HS-5 (cell line): Measurements from ENCODE around the gene HINFP.
"Not testable (repeated sequence)": the region's sequence is repeated elsewhere in the genome, so short reads cannot be mapped to it uniquely, and the experiment has no call there.

ENCODE experiments used
- DNase-seq: peaks from one replicate; pipeline ENCODE4 v3.0.0-alpha.2; 2012; ENCODE audit warnings: low read depth

Gene HINFP

DNA sequence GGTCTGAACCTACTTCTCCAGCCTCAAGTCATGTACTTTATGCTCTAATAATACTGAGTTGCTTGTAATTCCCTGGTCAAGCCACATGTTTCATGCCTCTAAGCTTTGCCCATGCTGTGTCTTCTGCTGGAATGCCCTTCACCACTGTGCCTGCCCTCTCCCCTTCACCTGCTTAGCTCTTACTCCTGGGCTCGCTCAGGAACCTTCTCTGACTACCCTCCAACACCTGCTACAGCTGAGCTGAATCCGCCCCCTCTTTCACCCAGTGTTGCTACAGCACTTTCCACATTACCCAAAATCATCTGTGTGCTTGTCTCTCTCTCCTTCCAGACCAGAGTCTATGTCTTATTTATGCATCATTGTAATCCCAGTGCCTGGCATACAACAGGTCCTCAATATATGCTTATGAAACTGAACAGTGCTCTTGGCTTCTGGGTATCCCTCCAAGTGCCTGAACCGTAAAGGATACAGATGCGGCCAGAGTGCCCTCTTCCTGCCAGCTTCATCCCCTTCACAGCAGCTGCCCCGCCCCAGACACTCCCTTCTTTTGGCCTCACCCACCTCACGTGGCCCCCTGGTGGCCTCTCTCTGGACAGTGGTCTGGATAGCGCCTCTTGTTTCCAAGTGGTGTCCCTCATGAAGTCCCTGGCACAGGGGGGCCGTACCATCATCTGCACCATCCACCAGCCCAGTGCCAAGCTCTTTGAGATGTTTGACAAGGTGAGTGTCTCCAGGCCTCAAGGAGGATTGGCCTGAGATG, 34.5 kb downstream of the HINFP start:
- no peak for DNase-seq

GRCh38 chr11:119156496-119156895, 35.1 kb downstream of the HINFP start:
- DNase-seq: no peak

- no peak for DNase-seq
Measured at GRCh38 chr11:119157063-119157462, 35.7 kb downstream of the HINFP start.

GRCh38 chr11:119158467-119158866, 37.1 kb downstream of the HINFP start:
- DNase-seq: no peak

DNA sequence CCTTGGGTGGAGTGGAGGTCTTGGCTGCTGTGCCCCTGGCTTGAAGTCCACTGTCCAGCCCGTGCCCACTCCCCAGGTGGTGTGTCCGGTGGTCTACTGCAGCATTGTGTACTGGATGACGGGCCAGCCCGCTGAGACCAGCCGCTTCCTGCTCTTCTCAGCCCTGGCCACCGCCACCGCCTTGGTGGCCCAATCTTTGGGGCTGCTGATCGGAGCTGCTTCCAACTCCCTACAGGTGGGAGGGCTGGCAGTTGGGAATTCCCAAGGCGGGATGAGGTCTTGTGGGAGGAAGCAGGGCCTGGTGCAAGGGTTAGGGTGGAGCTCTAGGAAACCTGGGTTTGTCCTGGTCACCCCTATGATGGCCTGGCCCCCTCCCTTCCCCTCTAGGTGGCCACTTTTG, 38.8 kb downstream of the HINFP start:
- DNase-seq: no peak

GRCh38 chr11:119161871-119162270, 40.5 kb downstream of the HINFP start:
- DNase-seq: no peak

DNA sequence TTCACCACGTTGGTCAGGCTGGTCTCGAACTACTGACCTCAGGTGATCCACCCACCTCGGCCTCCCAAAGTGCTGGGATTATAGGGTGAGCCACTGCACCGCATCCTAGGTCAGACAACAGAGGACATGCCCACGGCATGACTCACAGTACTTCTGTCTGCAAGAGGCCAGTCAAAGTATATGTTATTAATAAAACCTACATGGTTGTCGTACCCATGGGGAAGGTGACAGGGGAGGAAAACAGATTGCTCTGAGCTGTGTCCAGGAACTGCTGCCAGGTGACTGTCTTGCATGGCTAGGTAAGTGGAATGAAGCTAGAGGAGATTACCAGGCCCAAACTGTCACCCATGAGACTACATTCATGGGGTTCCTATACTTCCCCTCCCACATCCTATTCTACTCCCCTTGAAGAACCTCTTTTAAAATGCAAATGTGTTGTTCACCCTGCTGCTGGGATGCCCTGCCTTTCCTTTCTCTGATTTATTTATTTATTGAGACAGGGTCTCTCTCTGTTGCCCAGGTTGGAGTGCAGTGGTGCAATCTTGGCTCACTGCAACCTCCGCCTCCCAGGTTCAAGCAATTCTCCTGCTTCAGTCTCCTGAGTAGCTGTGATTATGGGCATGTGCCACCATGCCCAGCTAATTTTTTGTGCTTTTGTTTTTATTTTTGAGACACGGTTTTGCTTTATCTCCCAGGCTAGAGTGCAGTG, 45.1 kb downstream of the HINFP start:
- no peak for DNase-seq

DNA sequence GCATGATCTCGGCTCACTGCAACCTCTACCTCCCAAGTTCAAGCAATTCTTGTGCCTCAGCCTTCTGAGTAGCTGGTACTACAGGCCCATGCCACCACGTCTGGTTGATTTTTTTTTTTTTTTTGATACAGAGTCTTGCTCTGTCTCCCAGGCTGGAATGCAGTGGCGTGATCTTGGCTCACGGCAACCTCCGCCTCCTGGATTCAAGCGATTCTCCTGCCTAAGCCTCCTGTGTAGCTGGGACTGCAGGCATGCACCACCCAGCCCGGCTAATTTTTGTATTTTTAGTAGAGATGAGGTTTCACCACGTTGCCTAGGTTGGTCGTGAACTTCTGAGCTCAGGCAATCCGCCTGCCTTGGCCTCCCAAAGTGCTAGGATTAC, 45.7 kb downstream of the HINFP start:
- not testable (repeated sequence) for DNase-seq

DNA sequence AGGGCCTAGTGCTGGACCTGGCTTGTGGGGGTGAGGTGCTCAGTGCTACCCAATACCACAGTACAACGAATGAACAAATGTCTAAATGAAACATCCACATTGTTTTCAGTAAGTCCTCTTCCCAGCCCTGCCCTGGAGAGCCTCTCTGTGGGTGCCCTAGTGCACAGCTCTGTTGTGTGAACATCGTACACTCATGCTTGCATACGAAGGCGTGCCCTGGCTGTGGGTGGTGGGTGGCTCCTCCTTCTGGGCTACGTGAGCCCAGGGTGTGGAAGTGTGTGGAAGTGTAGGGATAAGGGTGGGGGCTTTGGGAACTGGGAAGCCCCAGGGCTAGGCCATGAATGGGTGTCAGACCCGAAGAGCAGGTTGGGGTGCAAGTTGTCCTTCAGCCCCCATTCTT, 46.6 kb downstream of the HINFP start:
- no peak for DNase-seq

DNA sequence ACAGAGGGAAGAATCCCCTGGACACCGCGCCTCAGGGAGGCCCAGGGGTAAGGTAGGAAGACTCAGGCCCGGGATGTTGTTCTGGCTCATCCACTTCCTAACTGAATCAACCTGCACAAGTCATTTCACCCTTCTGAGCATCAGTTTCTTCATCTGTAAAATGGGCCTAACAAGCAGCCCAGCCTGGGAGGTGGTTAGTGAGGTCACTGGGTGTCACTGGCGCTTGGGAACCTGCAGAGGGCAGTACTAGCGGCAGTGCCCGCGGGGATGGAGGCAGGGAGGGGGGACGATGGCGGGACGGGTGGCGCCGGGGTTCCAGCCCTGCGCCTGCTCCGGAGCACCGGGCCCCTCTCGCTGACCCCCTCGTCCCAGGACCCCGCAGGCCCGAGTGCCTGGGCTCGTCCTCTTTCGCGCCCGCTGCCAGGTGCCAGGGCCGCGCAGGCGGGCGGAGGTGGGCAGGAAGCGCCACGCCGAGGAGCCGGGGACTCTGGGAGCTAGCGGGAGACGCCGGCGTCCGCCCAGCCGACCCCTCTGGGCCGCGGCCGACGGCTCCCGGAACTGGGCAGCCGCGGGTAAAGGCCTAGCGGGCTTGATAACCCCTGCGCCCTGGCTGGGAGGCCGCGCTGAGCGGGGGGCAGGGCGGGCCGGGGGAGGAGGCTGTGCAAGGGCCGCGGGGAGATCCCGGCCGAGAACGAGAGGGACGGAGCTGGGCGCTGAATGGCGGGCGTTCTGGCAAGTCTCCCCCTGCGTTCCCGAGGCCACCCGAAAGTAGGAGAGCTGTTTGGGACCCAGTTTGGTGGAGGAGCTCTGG, 47.3 kb downstream of the HINFP start, which contains the start of gene NLRX1:
Gene NLRX1 (plus strand): TSS at position 255 of the 811 bp plus-strand sequence. CDS start 2,679 bp downstream, outside the sequence.
- peak; percentile 44 for DNase-seq

GRCh38 chr11:119169282-119169719, 47.9 kb downstream of the HINFP start:
- no peak for DNase-seq

- DNase-seq: no peak
Measured at GRCh38 chr11:119172513-119172912, 51.1 kb downstream of the HINFP start.

DNA sequence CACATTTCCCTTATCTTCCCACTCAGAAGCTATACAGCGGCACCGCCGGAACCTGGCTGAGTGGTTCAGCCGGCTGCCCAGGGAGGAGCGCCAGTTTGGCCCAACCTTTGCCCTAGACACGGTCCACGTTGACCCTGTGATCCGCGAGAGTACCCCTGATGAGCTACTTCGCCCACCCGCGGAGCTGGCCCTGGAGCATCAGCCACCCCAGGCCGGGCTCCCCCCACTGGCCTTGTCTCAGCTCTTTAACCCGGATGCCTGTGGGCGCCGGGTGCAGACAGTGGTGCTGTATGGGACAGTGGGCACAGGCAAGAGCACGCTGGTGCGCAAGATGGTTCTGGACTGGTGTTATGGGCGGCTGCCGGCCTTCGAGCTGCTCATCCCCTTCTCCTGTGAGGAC, 52.1 kb downstream of the HINFP start:
- no peak for DNase-seq

DNA sequence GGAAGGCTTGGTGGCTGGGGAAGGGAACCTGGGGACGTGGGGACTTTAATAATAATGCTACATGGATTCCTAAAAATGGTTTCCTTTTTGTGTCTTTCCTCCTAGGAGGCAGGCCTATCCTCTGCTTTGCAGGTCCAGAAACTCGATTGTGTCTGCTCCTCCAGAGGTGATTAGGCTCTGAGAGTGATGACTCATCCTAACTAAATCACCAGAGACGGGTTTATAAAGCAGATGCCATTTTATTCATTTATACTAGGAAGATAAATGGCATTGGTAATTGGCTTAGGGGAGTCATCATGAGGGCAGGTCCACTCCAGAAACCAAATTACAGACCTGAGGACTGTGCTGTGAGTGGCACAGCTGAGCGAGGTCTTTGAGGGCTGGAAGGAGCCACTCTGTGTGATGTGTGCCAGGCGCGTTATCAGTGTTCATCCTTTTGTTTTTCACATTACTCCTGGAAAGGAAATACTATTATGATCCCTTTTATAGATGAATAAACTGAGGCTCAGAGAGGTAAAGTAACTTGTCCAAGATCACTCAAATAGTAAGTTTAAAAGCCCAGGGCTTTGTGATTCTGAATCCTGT, 54.2 kb downstream of the HINFP start:
- no peak for DNase-seq

GRCh38 chr11:119178166-119178680, 56.8 kb downstream of the HINFP start:
- DNase-seq: no peak

DNA sequence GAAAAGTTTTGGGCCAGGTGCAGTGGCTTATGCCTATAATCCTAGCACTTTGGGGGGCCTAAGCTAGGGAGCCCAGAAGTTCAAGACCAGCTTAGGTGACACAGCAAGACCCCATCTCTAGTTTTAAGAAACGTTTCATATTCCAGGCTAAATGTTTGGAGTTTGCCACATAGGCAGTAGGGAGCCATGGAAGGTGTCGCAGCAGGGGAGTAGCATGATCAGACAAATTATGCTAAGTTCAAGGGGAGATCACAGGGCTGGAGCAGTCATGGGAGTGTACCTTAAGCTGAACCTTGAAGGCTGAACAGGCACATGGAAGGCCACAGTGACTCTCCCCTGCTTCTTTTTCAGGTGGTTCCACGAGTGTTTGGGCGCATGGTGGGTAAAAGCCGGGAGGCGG, 58.0 kb downstream of the HINFP start:
- DNase-seq: no peak

DNA sequence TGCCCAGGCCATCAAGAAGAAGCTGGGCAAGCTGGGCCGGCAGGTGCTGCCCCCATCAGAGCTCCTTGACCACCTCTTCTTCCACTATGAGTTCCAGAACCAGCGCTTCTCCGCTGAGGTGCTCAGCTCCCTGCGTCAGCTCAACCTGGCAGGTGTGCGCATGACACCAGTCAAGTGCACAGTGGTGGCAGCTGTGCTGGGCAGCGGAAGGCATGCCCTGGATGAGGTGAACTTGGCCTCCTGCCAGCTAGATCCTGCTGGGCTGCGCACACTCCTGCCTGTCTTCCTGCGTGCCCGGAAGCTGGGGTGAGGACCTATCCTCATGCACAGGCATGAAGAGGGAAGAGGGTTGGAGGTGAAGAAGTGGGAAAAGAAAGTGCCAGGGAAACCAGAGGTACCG, 58.6 kb downstream of the HINFP start:
- DNase-seq: no peak

DNA sequence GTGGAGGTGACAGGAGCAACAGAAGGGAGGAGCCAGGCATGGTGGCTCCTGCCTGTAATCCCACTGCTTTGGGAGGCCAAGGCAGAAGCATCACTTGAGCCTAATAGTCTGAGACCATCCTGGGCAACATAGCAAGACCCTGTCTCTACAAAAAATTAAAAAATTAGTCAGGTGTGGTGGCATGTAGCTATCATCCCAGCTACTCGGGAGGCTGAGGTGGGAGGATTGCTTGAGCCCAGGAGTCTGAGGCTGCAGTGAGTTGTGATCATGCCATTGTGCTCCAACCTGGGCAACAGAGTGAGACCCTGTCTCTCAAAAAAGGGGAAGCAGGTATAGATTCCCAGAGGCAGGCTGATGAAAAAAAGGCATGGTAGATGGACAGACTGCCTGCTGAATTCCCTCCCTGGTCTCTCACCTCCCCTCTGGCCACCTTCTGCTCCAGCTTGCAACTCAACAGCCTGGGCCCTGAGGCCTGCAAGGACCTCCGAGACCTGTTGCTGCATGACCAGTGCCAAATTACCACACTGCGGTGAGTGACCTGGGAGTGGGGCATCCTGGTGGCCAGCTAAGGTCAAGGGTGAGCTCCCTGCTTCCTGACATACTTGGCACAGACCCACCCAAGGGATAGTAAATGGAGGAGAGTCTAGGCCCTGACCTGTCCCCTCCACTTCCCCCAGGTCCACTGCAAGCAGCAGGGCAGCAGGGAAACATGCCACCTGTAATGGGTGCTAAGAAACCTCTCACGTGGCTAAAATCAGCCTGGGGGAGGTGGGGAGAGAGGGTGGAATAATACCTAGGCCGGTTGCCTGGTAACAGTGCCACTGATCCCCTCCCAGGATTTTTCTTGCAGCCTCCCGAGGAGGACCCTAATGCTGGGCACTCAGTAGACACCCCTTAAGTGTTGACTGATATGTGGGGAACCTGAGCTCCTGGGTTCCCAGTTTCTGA, 59.6 kb downstream of the HINFP start:
- no peak for DNase-seq

- DNase-seq: no peak
Measured at GRCh38 chr11:119181677-119182412, 60.5 kb downstream of the HINFP start.

GRCh38 chr11:119184399-119184798, 63.0 kb downstream of the HINFP start:
- not testable (repeated sequence) for DNase-seq
